ENCODE data around the gene INPP5F. TPM values are rescaled to one million over a fixed set of nuclear protein-coding genes. Genes with fewer than 3 reads are reported as not detected.

The INPP5F gene
- total and polyA plus RNA-seq, 2 of the 13 experiments (the other 11 are each of a cell fraction or from before 2014, with no cell fraction given), result 12.5 to 15.7 TPM

GRCh38 chr10:119742947-119743648, 17.2 kb downstream of the INPP5F start:
- no peak overlapping the region for H2AFZ ChIP-seq (ENCODE audit: low read length)
- H4K20me1 ChIP-seq (ENCODE audit: insufficient read depth, low read length), result no peaks in the 10 kb centered on the region
- CTCF ChIA-PET (ENCODE audit: low intra/inter-chr PET ratio, low total read pairs), result no interaction called here
- DNase-seq (ENCODE audit: low spot score) (no peak), ATAC-seq (peak; percentile 100), FAIRE-seq (peak; percentile 80)
- H3K27me3 ChIP-seq (ENCODE audit: control insufficient read depth in 1 of 2, insufficient read depth in 2 of 2, low read length in 2 of 2), result no peaks in the 10 kb centered on the region
- peaks cover 59% of the 10 kb centered on the region for H3K79me2 ChIP-seq (ENCODE audit: insufficient read depth, low read length)
- in situ Hi-C loops (cut with HindIII; ENCODE audit: extremely low pct_ligation_motif_present, low pct_unique_long_range_greater_than_20kb) (no loop called here), intact Hi-C loops (cut with micrococcal nuclease; ENCODE audit: unreplicated experiment) (no loop called here)
- H3K4me2 ChIP-seq (ENCODE audit: low read depth, low read length), result peak overlapping the region; percentile 98
- H3K9me3 ChIP-seq (ENCODE audit: low read length), result no peaks in the 10 kb centered on the region
- H3K27ac ChIP-seq (ENCODE audit: extremely low read length, insufficient read depth, low read length), result peak overlapping the region; percentile 95
- peak overlapping the region; percentile 63 for H3K9ac ChIP-seq (ENCODE audit: insufficient read depth, low read depth, low read length)
- WGBS (ENCODE audit: low lambda C conversion rate), result 25% methylated on average over 8 of the region's 8 CpGs
- BruUV-seq (replicated peaks), result TSS peak; percentile 94
- peak overlapping the region; percentile 45 to 61 (median 52) for H3K4me3 ChIP-seq (replicated peaks in 1 of 3; ENCODE audit: insufficient read depth in 1 of 3, low read depth in 2 of 3, low read length in 3 of 3)
- H3K4me1 ChIP-seq (ENCODE audit: insufficient read depth, low read length), result peaks cover 69% of the 10 kb centered on the region
- POLR2A ChIA-PET, result interaction anchor here (0.7 to 3.2 kb wide), 8 partner anchors 10 to 130 kb away, joined by 3 to 30 read pairs (median 4); partner anchors contain the start of genes BAG3 and INPP5F
- H3K36me3 ChIP-seq (replicated peaks in 1 of 2; ENCODE audit: control insufficient read depth in 1 of 2, insufficient read depth in 2 of 2, low read length in 2 of 2), result no peaks in the 10 kb centered on the region
- TF ChIP-seq ZNF501 (CRISPR knock-in tag; IDR thresholded peaks at IDR 0.05) (0 out of 2 replicates have a peak, but pooled peaks have one; percentile 44), ZNF331 (CRISPR knock-in tag; IDR thresholded peaks at IDR 0.05) (peak; percentile 54; the same call in 1 of the 2 replicates), HOXA3 (CRISPR knock-in tag; IDR thresholded peaks at IDR 0.05) (peak; percentile 45; the same call in 1 of the 2 replicates), ETV5 (CRISPR knock-in tag; IDR thresholded peaks at IDR 0.05; ENCODE audit: borderline replicate concordance) (peak; percentile 29; the same call in 1 of the 2 replicates), ZNF407 (CRISPR knock-in tag; IDR thresholded peaks at IDR 0.05; ENCODE audit: not compliant biosample characterization) (no peak), ZFY (CRISPR knock-in tag; IDR thresholded peaks at IDR 0.05) (0 out of 2 replicates have a peak, but pooled peaks have one; percentile 27), ISL2 (CRISPR knock-in tag; IDR thresholded peaks at IDR 0.05) (0 out of 2 replicates have a peak, but pooled peaks have one; percentile 35), ARNT2 (CRISPR knock-in tag; IDR thresholded peaks at IDR 0.05; ENCODE audit: low read depth) (0 out of 2 replicates have a peak, but pooled peaks have one; percentile 26)
- TF ChIP-seq, protein P1, sequence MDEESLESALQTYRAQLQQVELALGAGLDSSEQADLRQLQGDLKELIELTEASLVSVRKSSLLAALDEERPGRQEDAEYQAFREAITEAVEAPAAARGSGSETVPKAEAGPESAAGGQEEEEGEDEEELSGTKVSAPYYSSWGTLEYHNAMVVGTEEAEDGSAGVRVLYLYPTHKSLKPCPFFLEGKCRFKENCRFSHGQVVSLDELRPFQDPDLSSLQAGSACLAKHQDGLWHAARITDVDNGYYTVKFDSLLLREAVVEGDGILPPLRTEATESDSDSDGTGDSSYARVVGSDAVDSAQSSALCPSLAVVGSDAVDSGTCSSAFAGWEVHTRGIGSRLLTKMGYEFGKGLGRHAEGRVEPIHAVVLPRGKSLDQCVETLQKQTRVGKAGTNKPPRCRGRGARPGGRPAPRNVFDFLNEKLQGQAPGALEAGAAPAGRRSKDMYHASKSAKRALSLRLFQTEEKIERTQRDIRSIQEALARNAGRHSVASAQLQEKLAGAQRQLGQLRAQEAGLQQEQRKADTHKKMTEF (CRISPR knock-in tag; IDR thresholded peaks at IDR 0.05), result peak; percentile 35; the same call in 1 of the 2 replicates
- TF ChIP-seq, protein P2, sequence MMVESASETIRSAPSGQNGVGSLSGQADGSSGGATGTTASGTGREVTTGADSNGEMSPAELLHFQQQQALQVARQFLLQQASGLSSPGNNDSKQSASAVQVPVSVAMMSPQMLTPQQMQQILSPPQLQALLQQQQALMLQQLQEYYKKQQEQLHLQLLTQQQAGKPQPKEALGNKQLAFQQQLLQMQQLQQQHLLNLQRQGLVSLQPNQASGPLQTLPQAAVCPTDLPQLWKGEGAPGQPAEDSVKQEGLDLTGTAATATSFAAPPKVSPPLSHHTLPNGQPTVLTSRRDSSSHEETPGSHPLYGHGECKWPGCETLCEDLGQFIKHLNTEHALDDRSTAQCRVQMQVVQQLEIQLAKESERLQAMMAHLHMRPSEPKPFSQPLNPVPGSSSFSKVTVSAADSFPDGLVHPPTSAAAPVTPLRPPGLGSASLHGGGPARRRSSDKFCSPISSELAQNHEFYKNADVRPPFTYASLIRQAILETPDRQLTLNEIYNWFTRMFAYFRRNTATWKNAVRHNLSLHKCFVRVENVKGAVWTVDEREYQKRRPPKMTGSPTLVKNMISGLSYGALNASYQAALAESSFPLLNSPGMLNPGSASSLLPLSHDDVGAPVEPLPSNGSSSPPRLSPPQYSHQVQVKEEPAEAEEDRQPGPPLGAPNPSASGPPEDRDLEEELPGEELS (CRISPR knock-in tag; IDR thresholded peaks at IDR 0.05), result peak; percentile 64
